Peyer's patch (tissue), 4 donors: ENCODE results near the gene ZCCHC14. TPM values are rescaled to one million over a fixed set of nuclear protein-coding genes. Genes with fewer than 3 reads are reported as not detected.

ENCODE experiments used
- DNase-seq, 3 donors: peaks; one replicate each; pipeline ENCODE4 v3.0.0-alpha.2; 2017 to 2019
- H3K27ac ChIP-seq, 4 donors: fragments of 200-600 bp; sonication (generic); one replicate each; pipeline ENCODE4 v1.5.1; 2016 to 2019
- H3K27me3 ChIP-seq, 2 donors: fragments of 200-600 bp; sonication (generic); one replicate each; pipeline ENCODE4 v1.5.1; 2019
- H3K36me3 ChIP-seq, 3 donors: fragments of 200-600 bp; sonication (generic); one replicate each; pipeline ENCODE4 v1.5.1; 2016 to 2019
- H3K4me1 ChIP-seq, 4 donors: fragments of 200-600 bp; sonication (generic); one replicate each; pipeline ENCODE4 v1.5.1; 2016 to 2019
- H3K4me3 ChIP-seq, 4 donors: fragments of 200-600 bp; sonication (generic); 1 replicate in 3 of 4; 2 replicates in 1 of 4; pipeline ENCODE4 v1.5.1; 2016 to 2019; ENCODE audit warnings: mild to moderate bottlenecking in 1 of 4
- H3K9me3 ChIP-seq, 4 donors: fragments of 200-600 bp; sonication (generic); one replicate each; pipeline ENCODE4 v1.5.1; 2016 to 2019; ENCODE audit warnings: mild to moderate bottlenecking in 1 of 4
- POLR2A ChIP-seq, 2 donors: fragments of 450-650 bp; IDR thresholded peaks; one replicate each; pipeline ENCODE4 v1.5.1; 2017; ENCODE audit warnings: antibody characterized with exemption in 2 of 2, mild to moderate bottlenecking in 2 of 2, moderate library complexity in 2 of 2
- total RNA-seq, 4 donors: library from RNA; depleted of rRNA; stranded (reverse); fragments of >200 nt; gene quantifications; one replicate each; pipeline ENCODE4 v1.1.0, GENCODE V29; 2016
- TF ChIP-seq, protein P1 (sequence below), 6 experiments: fragments of 450-650 bp in 4 of 6; fragments of 200-600 bp in 2 of 6; sonication (generic) in 1 of 6; IDR thresholded peaks; one replicate each; pipeline ENCODE4 v1.5.1; 2017 to 2019; ENCODE audit warnings: antibody characterized with exemption in 6 of 6, mild to moderate bottlenecking in 3 of 6, moderate library complexity in 1 of 6

Gene ZCCHC14
- total RNA-seq, 4 donors from 2014 or later = 28.1 to 68.9 (median 55.9) TPM

DNA sequence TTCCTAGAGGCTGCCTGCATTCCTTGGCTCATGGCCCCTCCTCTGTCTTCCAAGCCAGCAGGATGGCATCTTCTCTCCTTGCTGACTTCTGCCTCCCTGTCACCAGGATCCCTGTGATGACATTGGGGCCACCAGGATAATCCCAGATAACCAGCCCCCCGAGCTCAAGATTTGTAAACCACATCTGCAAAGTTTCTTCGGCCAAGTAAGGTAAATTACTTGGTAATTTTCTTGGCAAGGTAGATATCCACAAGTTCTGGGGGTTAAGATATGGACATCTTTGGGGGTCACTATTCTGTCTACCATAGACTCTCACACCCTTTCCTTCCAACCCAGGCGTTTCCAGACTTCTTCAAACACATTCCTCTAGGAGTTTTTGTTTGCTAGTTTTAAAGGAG is 42.6 kb upstream of the ZCCHC14 start:
- no peak for DNase-seq
- H3K9me3 ChIP-seq = peaks cover 0 to 14% (median 2%) of the 10 kb centered on the region in 4 donors
- no peak overlapping the region for H3K4me3 ChIP-seq
- H3K36me3 ChIP-seq = no peaks in the 10 kb centered on the region
- no peak overlapping the region for H3K27ac ChIP-seq
- TF ChIP-seq, protein P1, sequence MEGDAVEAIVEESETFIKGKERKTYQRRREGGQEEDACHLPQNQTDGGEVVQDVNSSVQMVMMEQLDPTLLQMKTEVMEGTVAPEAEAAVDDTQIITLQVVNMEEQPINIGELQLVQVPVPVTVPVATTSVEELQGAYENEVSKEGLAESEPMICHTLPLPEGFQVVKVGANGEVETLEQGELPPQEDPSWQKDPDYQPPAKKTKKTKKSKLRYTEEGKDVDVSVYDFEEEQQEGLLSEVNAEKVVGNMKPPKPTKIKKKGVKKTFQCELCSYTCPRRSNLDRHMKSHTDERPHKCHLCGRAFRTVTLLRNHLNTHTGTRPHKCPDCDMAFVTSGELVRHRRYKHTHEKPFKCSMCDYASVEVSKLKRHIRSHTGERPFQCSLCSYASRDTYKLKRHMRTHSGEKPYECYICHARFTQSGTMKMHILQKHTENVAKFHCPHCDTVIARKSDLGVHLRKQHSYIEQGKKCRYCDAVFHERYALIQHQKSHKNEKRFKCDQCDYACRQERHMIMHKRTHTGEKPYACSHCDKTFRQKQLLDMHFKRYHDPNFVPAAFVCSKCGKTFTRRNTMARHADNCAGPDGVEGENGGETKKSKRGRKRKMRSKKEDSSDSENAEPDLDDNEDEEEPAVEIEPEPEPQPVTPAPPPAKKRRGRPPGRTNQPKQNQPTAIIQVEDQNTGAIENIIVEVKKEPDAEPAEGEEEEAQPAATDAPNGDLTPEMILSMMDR (IDR thresholded peaks at IDR 0.05) = no peak
- no peak for TF ChIP-seq POLR2A (IDR thresholded peaks at IDR 0.05)
- H3K27me3 ChIP-seq = no peaks in the 10 kb centered on the region
- no peaks in the 10 kb centered on the region for H3K4me1 ChIP-seq

DNA sequence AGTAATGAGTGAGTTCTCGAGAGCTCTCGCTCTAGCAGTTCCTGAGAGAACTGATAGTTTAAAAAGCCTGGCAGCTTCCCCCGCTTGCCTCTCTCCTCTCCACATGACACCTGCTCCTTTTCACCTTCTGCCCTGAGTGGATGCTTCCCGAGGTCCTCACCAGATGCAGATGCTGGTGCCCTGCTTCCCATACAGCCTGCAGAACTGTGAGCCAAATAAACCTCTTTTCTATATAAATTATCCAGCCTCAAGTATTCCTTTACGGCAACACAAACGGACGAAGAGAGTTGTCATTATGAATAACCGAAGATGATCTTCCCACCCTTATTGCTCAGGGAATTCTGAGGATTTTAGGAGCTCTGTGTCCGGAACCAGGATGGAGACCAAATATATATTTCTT is 41.9 kb upstream of the ZCCHC14 start:
- TF ChIP-seq POLR2A (IDR thresholded peaks at IDR 0.05) = no peak
- TF ChIP-seq, protein P1 (IDR thresholded peaks at IDR 0.05) = no peak
- Histone ChIP-seq H3K27ac (no peak overlapping the region), H3K36me3 (no peaks in the 10 kb centered on the region), H3K27me3 (no peaks in the 10 kb centered on the region), H3K4me3 (no peak overlapping the region), H3K9me3 (peaks cover 0 to 14% (median 2%) of the 10 kb centered on the region in 4 donors), H3K4me1 (no peaks in the 10 kb centered on the region)
- DNase-seq = no peak

DNA sequence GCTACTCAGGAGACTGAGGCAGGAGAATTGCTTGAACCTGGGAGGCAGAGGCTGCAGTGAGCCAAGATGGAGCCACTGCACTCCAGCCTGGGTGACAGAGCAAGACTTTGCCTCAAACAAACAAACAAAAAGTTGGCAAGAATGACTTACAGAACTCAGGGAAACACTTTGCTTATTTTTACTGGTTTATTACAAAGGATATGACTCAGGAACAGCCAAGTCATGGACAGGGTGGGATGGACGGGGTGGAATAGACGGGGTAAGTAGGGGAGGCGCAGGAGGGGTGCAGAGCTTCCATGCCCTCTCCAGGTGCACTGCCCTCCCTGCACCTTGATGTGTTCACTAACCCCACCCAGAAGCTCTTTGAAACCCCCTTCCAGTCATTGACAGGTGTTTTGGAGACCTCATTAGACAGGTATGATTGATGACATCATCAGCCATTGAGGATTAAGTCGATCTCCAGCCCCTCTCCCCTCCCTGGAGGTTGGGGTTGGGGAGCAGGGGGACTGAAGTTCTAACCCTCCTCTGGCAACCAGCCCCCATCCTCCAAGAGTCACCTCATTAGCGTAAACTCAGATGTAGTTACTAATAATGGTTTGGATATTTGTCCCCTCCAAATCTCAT is 41.3 kb upstream of the ZCCHC14 start:
- no peaks in the 10 kb centered on the region for H3K27me3 ChIP-seq
- DNase-seq = no peak
- no peak for TF ChIP-seq POLR2A (IDR thresholded peaks at IDR 0.05)

DNA sequence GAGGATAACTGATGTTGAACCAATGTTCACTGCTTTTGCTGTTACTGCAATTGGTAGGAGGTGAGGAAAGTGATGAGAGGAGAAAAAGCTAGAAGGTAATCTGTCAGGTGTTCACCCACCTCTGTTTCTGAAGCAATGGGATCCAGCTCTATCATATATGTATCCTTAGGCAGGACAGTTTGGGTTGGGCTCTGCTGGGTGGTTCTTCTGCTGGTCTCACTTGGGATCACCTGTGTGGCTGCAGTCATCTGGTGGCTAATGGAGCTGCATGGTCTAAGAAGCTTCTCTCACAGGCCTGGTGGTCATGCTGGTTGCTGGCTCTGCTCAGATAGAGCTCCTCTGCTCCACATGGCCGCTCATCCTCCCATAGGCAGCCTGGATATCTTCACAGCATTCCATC is 40.2 kb upstream of the ZCCHC14 start:
- H3K4me3 ChIP-seq = no peak overlapping the region
- no peaks in the 10 kb centered on the region for H3K4me1 ChIP-seq
- no peak for TF ChIP-seq POLR2A (IDR thresholded peaks at IDR 0.05)
- TF ChIP-seq, protein P1 (IDR thresholded peaks at IDR 0.05) = no peak
- no peak for DNase-seq
- H3K9me3 ChIP-seq = peaks cover 0 to 14% (median 3%) of the 10 kb centered on the region in 4 donors
- no peak overlapping the region for H3K27ac ChIP-seq
- no peaks in the 10 kb centered on the region for H3K27me3 ChIP-seq
- H3K36me3 ChIP-seq = no peaks in the 10 kb centered on the region

More for the DNA sequence above, 41.3 kb upstream of the ZCCHC14 start:
- H3K4me3 ChIP-seq = no peak overlapping the region
- peaks cover 0 to 14% (median 3%) of the 10 kb centered on the region in 4 donors for H3K9me3 ChIP-seq
- no peak overlapping the region for H3K27ac ChIP-seq
- no peaks in the 10 kb centered on the region for H3K36me3 ChIP-seq
- H3K4me1 ChIP-seq = no peaks in the 10 kb centered on the region

DNA sequence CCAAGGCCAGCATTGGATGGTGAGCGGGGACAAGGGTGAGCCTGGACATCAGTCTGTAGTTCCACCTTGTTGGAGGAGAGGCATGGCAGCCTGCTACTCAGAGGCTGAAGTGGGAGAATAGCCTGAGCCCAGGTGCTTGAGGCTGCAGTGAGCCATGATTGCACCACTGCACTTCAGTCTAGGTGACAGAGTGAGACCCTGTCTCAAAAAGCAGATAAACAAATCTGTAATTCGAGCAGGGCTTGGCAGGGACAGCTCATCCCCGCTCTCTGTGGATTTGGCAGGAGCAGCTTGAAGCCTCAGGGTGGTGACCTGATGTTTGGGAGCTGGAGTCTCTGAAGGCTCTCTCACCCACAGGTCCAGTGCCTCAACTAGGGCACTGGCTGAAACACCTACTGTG is 38.6 kb upstream of the ZCCHC14 start:
- Histone ChIP-seq H3K4me3 (no peak overlapping the region), H3K27me3 (no peaks in the 10 kb centered on the region), H3K9me3 (peaks cover 0 to 14% (median 3%) of the 10 kb centered on the region in 4 donors), H3K27ac (no peak overlapping the region), H3K4me1 (no peaks in the 10 kb centered on the region), H3K36me3 (no peaks in the 10 kb centered on the region)
- no peak for TF ChIP-seq POLR2A (IDR thresholded peaks at IDR 0.05)
- TF ChIP-seq, protein P1 (IDR thresholded peaks at IDR 0.05) = no peak
- DNase-seq = no peak

DNA sequence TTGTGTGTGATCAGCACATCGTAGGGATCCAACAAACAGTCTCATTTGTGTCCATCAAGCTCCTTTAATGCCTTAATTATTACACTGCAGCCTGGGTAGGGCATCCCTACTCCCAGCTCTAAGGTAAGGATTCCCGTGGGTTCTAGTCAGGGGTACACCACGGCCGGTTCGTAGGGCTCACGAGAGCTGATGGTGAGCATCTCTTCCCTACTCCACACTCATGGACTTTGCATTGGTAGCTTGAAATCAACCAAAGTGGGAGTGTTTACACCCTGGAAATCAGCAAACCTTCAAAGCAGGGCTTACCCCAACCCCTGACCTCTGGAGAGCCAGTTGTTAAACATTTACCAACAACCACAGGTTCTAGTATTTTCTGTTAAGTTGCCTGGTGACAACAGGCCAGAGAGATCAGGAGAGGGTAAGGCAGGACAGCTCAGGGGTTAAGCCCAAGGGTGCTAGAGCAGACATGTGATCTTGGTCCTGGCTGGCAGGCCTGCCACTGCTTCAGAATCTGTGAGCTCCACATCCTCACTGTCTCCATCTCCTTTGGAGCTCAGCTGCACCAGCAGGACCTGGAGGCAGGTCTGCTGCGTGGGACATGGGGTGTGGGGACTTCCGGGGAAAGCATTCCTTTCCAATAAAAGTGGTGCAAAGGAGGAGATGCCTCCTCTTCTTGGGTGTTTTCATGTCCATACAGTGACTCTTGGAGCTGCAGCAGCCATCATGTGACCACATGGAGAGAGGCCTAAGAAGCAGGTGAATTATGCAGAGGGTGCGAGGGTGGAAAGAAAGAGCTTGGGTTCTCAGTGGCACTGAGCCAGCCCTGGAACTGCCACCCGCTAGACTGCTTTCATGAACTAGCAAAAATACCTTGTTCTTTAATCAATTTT is 36.1 kb upstream of the ZCCHC14 start:
- Histone ChIP-seq H3K4me3 (no peak overlapping the region), H3K27me3 (no peaks in the 10 kb centered on the region), H3K9me3 (peaks cover 0 to 14% (median 3%) of the 10 kb centered on the region in 4 donors), H3K36me3 (no peaks in the 10 kb centered on the region), H3K27ac (no peak overlapping the region), H3K4me1 (no peaks in the 10 kb centered on the region)
- no peak for DNase-seq
- TF ChIP-seq, protein P1 (IDR thresholded peaks at IDR 0.05) = no peak
- no peak for TF ChIP-seq POLR2A (IDR thresholded peaks at IDR 0.05)
